SK-N-SH (cell line): Measurements from ENCODE around the gene SLC44A2. TPM values are rescaled to one million over a fixed set of nuclear protein-coding genes. Genes with fewer than 3 reads are reported as not detected.
"Not testable (repeated sequence)": the region's sequence is repeated elsewhere in the genome, so short reads cannot be mapped to it uniquely, and the experiment has no call there.

Source experiments
- CTCF ChIA-PET: fragments of 300-600, 350-600 bp; formaldehyde crosslinking; extraction: SDS; loops from one replicate; lab custom pipeline; 2021; lab: Yijun Ruan, JAX
- POLR2A ChIA-PET: fragments of 350-600 bp; sonication (Branson Sonifier 250); formaldehyde crosslinking; extraction: SDS; loops from one replicate; lab custom pipeline; 2020; ENCODE audit warnings: antibody characterized with exemption, inconsistent platforms; lab: Yijun Ruan, JAX
- DNase-seq: peaks from one replicate; pipeline ENCODE4 v3.0.0; 2012
- H2AFZ ChIP-seq: fragments of 200-600 bp; sonication (generic); 2 replicates; pipeline ENCODE4 v1.8.1; 2016; ENCODE audit warnings: antibody characterized with exemption, mild to moderate bottlenecking, low read depth
- H3F3A ChIP-seq: fragments of 200-600 bp; sonication (generic); replicated peaks from 2 replicates; pipeline ENCODE3; 2016; ENCODE audit warnings: antibody characterized with exemption, mild to moderate bottlenecking; ENCODE audit not compliant: insufficient read depth
- H3K27ac ChIP-seq, 2 experiments: fragments of 200-500 bp in 1 of 2; fragments of 200-600 bp in 1 of 2; sonication (Bioruptor generic) in 1 of 2; sonication (generic), shearing (Covaris generic) in 1 of 2; 2 replicates each; pipeline versions ENCODE4 v1.5.1 to v1.6.1; 2014 to 2016; ENCODE audit warnings: low read depth in 2 of 2, inconsistent platforms in 1 of 2, low read length in 1 of 2, mild to moderate bottlenecking in 1 of 2, mixed read lengths in 1 of 2
- H3K27me3 ChIP-seq: fragments of 200-600 bp; sonication (generic), shearing (Covaris generic); 2 replicates; pipeline ENCODE4 v1.6.1; 2016; ENCODE audit warnings: mixed run types; ENCODE audit not compliant: insufficient read depth
- H3K36me3 ChIP-seq, 2 experiments: fragments of 200-500 bp in 1 of 2; fragments of 200-600 bp in 1 of 2; sonication (Bioruptor generic) in 1 of 2; sonication (generic) in 1 of 2; replicated peaks in 1 of 2; 2 replicates each; pipeline versions ENCODE3 to v1.5.1; 2014 to 2016; ENCODE audit warnings: low read length in 1 of 2, mild to moderate bottlenecking in 1 of 2; ENCODE audit not compliant: insufficient read depth in 2 of 2, control insufficient read depth in 1 of 2
- H3K4me1 ChIP-seq, 2 experiments: fragments of 200-500 bp in 1 of 2; fragments of 200-600 bp in 1 of 2; sonication (Bioruptor generic) in 1 of 2; sonication (generic), shearing (Covaris generic) in 1 of 2; 2 replicates each; pipeline versions ENCODE4 v1.5.1 to v1.6.1; 2014 to 2016; ENCODE audit warnings: low read depth in 1 of 2, low read length in 1 of 2, mixed run types in 1 of 2; ENCODE audit not compliant: insufficient read depth in 2 of 2, control insufficient read depth in 1 of 2
- H3K4me2 ChIP-seq: fragments of 200-600 bp; sonication (generic), shearing (Covaris generic); 2 replicates; pipeline ENCODE4 v1.6.1; 2017; ENCODE audit warnings: mixed run types
- H3K4me3 ChIP-seq, 2 experiments: fragments of 200-500 bp in 1 of 2; fragments of 200-600 bp in 1 of 2; sonication (Bioruptor generic) in 1 of 2; sonication (generic), shearing (Covaris generic) in 1 of 2; 2 replicates each; pipeline versions ENCODE4 v1.5.1 to v1.8.1; 2014 to 2016; ENCODE audit warnings: low read depth in 2 of 2, inconsistent platforms in 1 of 2, low read length in 1 of 2, mild to moderate bottlenecking in 1 of 2, mixed read lengths in 1 of 2, moderate library complexity in 1 of 2
- H3K79me2 ChIP-seq: fragments of 200-600 bp; sonication (generic); 2 replicates; pipeline ENCODE4 v1.8.1; 2017; ENCODE audit warnings: mild to moderate bottlenecking; ENCODE audit not compliant: insufficient read depth
- H3K9ac ChIP-seq: fragments of 200-600 bp; sonication (generic); 2 replicates; pipeline ENCODE4 v1.6.1; 2017; ENCODE audit warnings: mixed run types
- H3K9me2 ChIP-seq: fragments of 200-600 bp; sonication (generic); 2 replicates; pipeline ENCODE4 v1.6.1; 2017; ENCODE audit warnings: mixed run types
- H3K9me3 ChIP-seq: fragments of 200-600 bp; sonication (generic); 2 replicates; pipeline ENCODE4 v1.6.1; 2017; ENCODE audit warnings: mixed run types, mild to moderate bottlenecking, moderate library complexity
- H4K20me1 ChIP-seq: fragments of 200-600 bp; sonication (generic); 2 replicates; pipeline ENCODE4 v1.6.1; 2017; ENCODE audit warnings: mild to moderate bottlenecking, mixed run types; ENCODE audit not compliant: insufficient read depth
- CTCF ChIP-seq: fragments of 200-600 bp; sonication (generic); IDR thresholded peaks from 2 replicates; pipeline ENCODE4 v1.6.1; 2017; ENCODE audit warnings: antibody characterized with exemption, mild to moderate bottlenecking, moderate library complexity
- FOSL2 ChIP-seq: IDR thresholded peaks from 2 replicates; pipeline ENCODE4 v1.4.0; 2012; ENCODE audit warnings: low read depth, mild to moderate bottlenecking, moderate library complexity, borderline replicate concordance
- FOXM1 ChIP-seq: IDR thresholded peaks from 2 replicates; pipeline ENCODE4 v1.4.0; 2012; ENCODE audit warnings: low read depth, mild to moderate bottlenecking
- MAX ChIP-seq: IDR thresholded peaks from 2 replicates; pipeline ENCODE4 v1.4.0; 2012; ENCODE audit warnings: low read depth
- POLR2AphosphoS5 ChIP-seq: IDR thresholded peaks from 2 replicates; pipeline ENCODE4 v1.6.1; 2012; ENCODE audit warnings: low read depth, low read length
- RCOR1 ChIP-seq: fragments of 150-350 bp; IDR thresholded peaks from 2 replicates; pipeline ENCODE4 v1.6.1; 2017; ENCODE audit warnings: antibody characterized with exemption, low read length
- TAF1 ChIP-seq: IDR thresholded peaks from 2 replicates; pipeline ENCODE4 v1.6.1; 2012; ENCODE audit warnings: low read depth, mild to moderate bottlenecking, low read length, moderate library complexity, borderline replicate concordance
- TEAD4 ChIP-seq: IDR thresholded peaks from 2 replicates; pipeline ENCODE4 v1.4.0; 2012; ENCODE audit warnings: mild to moderate bottlenecking, borderline replicate concordance; ENCODE audit not compliant: insufficient read depth
- WGBS: methylation state at CpG from one replicate; pipeline ENCODE4 v1.1.6; 2017; ENCODE audit warnings: low lambda C conversion rate; 5-methylcytosine and 5-hydroxymethylcytosine counted together
- polyA plus RNA-seq, 3 experiments: library from polyadenylated mRNA; depleted of rRNA; stranded (reverse); fragments of >200 nt; gene quantifications; 2 replicates each; pipeline ENCODE4 v1.2.3, GENCODE V29; 2012
- TF ChIP-seq, protein P1 (sequence below): fragments of 150-350 bp; IDR thresholded peaks from 2 replicates; pipeline ENCODE4 v1.6.1; 2016; ENCODE audit warnings: mild to moderate bottlenecking, low read depth, low read length

Gene SLC44A2
- polyA plus RNA-seq, 1 of the 3 experiments (the other 2 are of a cell fraction), result 61.4 TPM

GRCh38 chr19:10662384-10663251 lies 37.3 kb downstream of the SLC44A2 start (continued):
- no peak for TF ChIP-seq MAX
- TF ChIP-seq POLR2AphosphoS5, result no peak
- TF ChIP-seq CTCF, result no peak
- TF ChIP-seq, protein P1, sequence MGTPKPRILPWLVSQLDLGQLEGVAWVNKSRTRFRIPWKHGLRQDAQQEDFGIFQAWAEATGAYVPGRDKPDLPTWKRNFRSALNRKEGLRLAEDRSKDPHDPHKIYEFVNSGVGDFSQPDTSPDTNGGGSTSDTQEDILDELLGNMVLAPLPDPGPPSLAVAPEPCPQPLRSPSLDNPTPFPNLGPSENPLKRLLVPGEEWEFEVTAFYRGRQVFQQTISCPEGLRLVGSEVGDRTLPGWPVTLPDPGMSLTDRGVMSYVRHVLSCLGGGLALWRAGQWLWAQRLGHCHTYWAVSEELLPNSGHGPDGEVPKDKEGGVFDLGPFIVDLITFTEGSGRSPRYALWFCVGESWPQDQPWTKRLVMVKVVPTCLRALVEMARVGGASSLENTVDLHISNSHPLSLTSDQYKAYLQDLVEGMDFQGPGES, result no peak

DNA sequence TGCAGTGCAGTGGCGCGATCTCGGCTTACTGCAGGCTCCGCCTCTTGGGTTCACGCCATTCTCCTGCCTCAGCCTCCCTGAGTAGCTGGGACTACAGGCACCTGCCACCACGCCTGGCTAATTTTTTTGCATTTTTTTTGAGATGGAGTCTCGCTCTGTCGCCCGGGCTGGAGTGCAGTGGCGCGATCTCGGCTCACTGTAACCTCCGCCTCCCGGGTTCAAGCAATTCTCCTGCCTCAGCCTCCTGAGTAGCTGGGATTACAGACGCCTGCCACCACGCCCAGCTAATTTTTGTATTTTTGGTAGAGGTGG lies 37.9 kb downstream of the SLC44A2 start:
- H3K9ac ChIP-seq, H3K4me1 ChIP-seq, DNase-seq, H3K9me3 ChIP-seq, H3K27me3 ChIP-seq, H3K4me3 ChIP-seq, POLR2A ChIA-PET, H3F3A ChIP-seq, H2AFZ ChIP-seq, H3K4me2 ChIP-seq, H3K27ac ChIP-seq, H3K9me2 ChIP-seq: not testable (repeated sequence)
- WGBS, result over 99% methylated on average over 16 of the region's 16 CpGs
- Histone ChIP-seq H4K20me1 (peaks cover 100% of the 10 kb centered on the region), H3K79me2 (peaks cover 100% of the 10 kb centered on the region), H3K36me3 (peaks cover 22 to 46% of the 10 kb centered on the region in 2 experiments)
- CTCF ChIA-PET, result interaction anchor here (1.0 kb wide), 1 partner anchor 82 kb away, joined by 5 read pairs; no protein-coding TSS in a partner anchor

DNA sequence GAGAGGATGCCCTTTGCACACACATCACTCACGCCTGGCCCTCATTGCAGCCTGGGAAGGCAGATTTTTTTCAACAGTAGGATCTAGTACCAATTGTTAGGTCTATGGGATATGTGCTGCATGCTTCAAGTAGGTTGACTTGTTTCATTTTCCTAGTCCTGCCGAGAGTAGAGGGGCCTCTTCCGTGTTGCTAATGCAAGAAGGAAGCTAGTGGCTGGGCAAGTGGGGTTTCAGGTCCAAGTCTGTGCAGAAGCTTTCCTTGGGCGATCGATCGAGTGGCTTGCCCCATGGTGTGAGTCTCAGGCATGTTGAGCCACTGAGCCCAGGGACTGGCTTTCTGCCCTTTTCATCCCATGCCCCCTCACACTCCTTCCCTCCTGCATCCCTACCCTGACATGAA lies 42.5 kb downstream of the SLC44A2 start:
- Histone ChIP-seq H3K27me3 (no peaks in the 10 kb centered on the region), H3K4me1 (no peaks in the 10 kb centered on the region), H3K9me2 (no peaks in the 10 kb centered on the region), H3K27ac (no peak overlapping the region), H3K9me3 (no peaks in the 10 kb centered on the region), H3K79me2 (peaks cover 100% of the 10 kb centered on the region), H3K9ac (no peak overlapping the region), H3K4me2 (no peak overlapping the region), H3K4me3 (no peak overlapping the region), H4K20me1 (peaks cover 100% of the 10 kb centered on the region), H2AFZ (no peak overlapping the region), H3K36me3 (peaks cover 24 to 45% of the 10 kb centered on the region in 2 experiments), H3F3A (no peaks in the 10 kb centered on the region)
- TF ChIP-seq FOXM1 (no peak), FOSL2 (no peak), TAF1 (no peak), TEAD4 (no peak), RCOR1 (no peak), CTCF (no peak)
- 66% methylated on average over 3 of the region's 6 CpGs for WGBS
- ChIA-PET POLR2A (no interaction called here), CTCF (interaction anchor here (0.6 to 1.0 kb wide), 3 partner anchors 23 to 157 kb away, joined by 3 read pairs; no protein-coding TSS in a partner anchor)
- DNase-seq, result no peak
